ENCODE data around the gene ADD1.

The ADD1 gene

GRCh38 chr4:2822461-2823300 is 21.0 kb upstream of the ADD1 start:
- ChIA-PET CTCF (no interaction called here), POLR2A (no interaction called here)
- no peak for TF ChIP-seq CTCF (IDR thresholded peaks at IDR 0.05; ENCODE audit: insufficient read depth, low read length, missing control alignments)
- DNase-seq (ENCODE audit: low read depth, low spot score), result no peak
- no peak overlapping the region for H3K4me3 ChIP-seq (ENCODE audit: low read depth, low read length)

GRCh38 chr4:2823301-2823670 is 20.4 kb upstream of the ADD1 start:
- TF ChIP-seq CTCF (IDR thresholded peaks at IDR 0.05; ENCODE audit: insufficient read depth, low read length, missing control alignments), result no peak
- no peak overlapping the region for H3K4me3 ChIP-seq (ENCODE audit: low read depth, low read length)
- CTCF ChIA-PET, result no interaction called here
- DNase-seq (ENCODE audit: low read depth, low spot score), result no peak
- POLR2A ChIA-PET, result no interaction called here

- ChIA-PET POLR2A (no interaction called here), CTCF (no interaction called here)
- TF ChIP-seq CTCF (IDR thresholded peaks at IDR 0.05; ENCODE audit: insufficient read depth, low read length, missing control alignments), result no peak
- no peak overlapping the region for H3K4me3 ChIP-seq (ENCODE audit: low read depth, low read length)
- no peak for DNase-seq (ENCODE audit: low read depth, low spot score)
Observed at GRCh38 chr4:2823671-2824328, 19.8 kb upstream of the ADD1 start.

GRCh38 chr4:2824329-2824835 is 19.3 kb upstream of the ADD1 start:
- TF ChIP-seq CTCF (IDR thresholded peaks at IDR 0.05; ENCODE audit: insufficient read depth, low read length, missing control alignments), result no peak
- CTCF ChIA-PET, result no interaction called here
- DNase-seq (ENCODE audit: low read depth, low spot score), result no peak
- H3K4me3 ChIP-seq (ENCODE audit: low read depth, low read length), result no peak overlapping the region
- POLR2A ChIA-PET, result no interaction called here

GRCh38 chr4:2824836-2825381 is 18.7 kb upstream of the ADD1 start:
- POLR2A ChIA-PET, result no interaction called here
- CTCF ChIA-PET, result no interaction called here
- no peak for DNase-seq (ENCODE audit: low read depth, low spot score)
- no peak overlapping the region for H3K4me3 ChIP-seq (ENCODE audit: low read depth, low read length)
- TF ChIP-seq CTCF (IDR thresholded peaks at IDR 0.05; ENCODE audit: insufficient read depth, low read length, missing control alignments), result no peak

- POLR2A ChIA-PET, result no interaction called here
- no peak overlapping the region for H3K4me3 ChIP-seq (ENCODE audit: low read depth, low read length)
- DNase-seq (ENCODE audit: low read depth, low spot score), result no peak
- no peak for TF ChIP-seq CTCF (IDR thresholded peaks at IDR 0.05; ENCODE audit: insufficient read depth, low read length, missing control alignments)
- CTCF ChIA-PET, result no interaction called here
Observed at GRCh38 chr4:2825740-2826139, 17.9 kb upstream of the ADD1 start.

All from AG04449 (cell line).